Testis (tissue), 3 donors: ENCODE measurements around the gene ARMS2. TPM values are rescaled to one million over a fixed set of nuclear protein-coding genes. Genes with fewer than 3 reads are reported as not detected.

Source experiments
- DNase-seq: peaks from one replicate; pipeline ENCODE4 v3.0.0-alpha.2; 2019
- H3K27ac ChIP-seq, 2 donors: fragments of 200-600 bp; sonication (generic); one replicate each; pipeline ENCODE4 v1.5.1; 2019
- H3K27me3 ChIP-seq: fragments of 200-600 bp; sonication (generic); one replicate; pipeline ENCODE4 v1.5.1; 2019
- H3K36me3 ChIP-seq: fragments of 200-600 bp; sonication (generic); one replicate; pipeline ENCODE4 v1.5.1; 2017; ENCODE audit warnings: low read depth; ENCODE audit errors: missing control alignments
- H3K4me1 ChIP-seq: fragments of 200-600 bp; sonication (generic); one replicate; pipeline ENCODE4 v1.5.1; 2019
- H3K4me3 ChIP-seq, 2 donors: fragments of 200-600 bp; sonication (generic); one replicate each; pipeline ENCODE4 v1.5.1; 2017 to 2019
- H3K9me3 ChIP-seq: fragments of 200-600 bp; sonication (generic); one replicate; pipeline ENCODE4 v1.5.1; 2017
- CTCF ChIP-seq, 3 experiments: fragments of 450-650 bp in 2 of 3; fragments of 200-600 bp in 1 of 3; sonication (generic) in 1 of 3; IDR thresholded peaks; one replicate each; pipeline ENCODE4 v1.5.1; 2016 to 2019; ENCODE audit warnings: antibody characterized with exemption in 3 of 3, mild to moderate bottlenecking in 2 of 3, moderate library complexity in 1 of 3
- POLR2A ChIP-seq: fragments of 450-650 bp; IDR thresholded peaks from one replicate; pipeline ENCODE4 v1.6.1; 2017; ENCODE audit warnings: antibody characterized with exemption, mild to moderate bottlenecking, moderate library complexity
- WGBS, 2 donors: methylation state at CpG; one replicate each; pipeline ENCODE4 v1.1.5; 2018; 5-methylcytosine and 5-hydroxymethylcytosine counted together
- intact Hi-C: fragments of 100-400 bp; cut with DNase I; formaldehyde crosslinking; loops from one replicate; pipeline ENCODE4 v1.15.1; 2023; ENCODE audit warnings: low total_unique reads
- polyA plus RNA-seq: library from polyadenylated mRNA; stranded (reverse); fragments of 350-450 nt; fragmentation: Illumina TruSeq; extraction: RNeasy Lipid Tissue Mini Kit (QIAGEN cat#74804); gene quantifications from one replicate; pipeline ENCODE4 v1.2.3, GENCODE V29; 2014; ENCODE audit warnings: low read depth, low replicate concordance; ENCODE audit not compliant: insufficient read depth
- total RNA-seq, 2 donors: library from RNA; depleted of rRNA; stranded (reverse); fragments of >200 nt; gene quantifications; one replicate each; pipeline ENCODE4 v1.2.3, GENCODE V29; 2016

Gene ARMS2
- total and polyA plus RNA-seq, 3 donors from 2014 or later = 1.4 to 2.3 TPM; not detected in 1

GRCh38 chr10:122459561-122460273, 5.3 kb downstream of the ARMS2 start:
- Histone ChIP-seq H3K9me3 (no peaks in the 10 kb centered on the region), H3K4me3 (no peak overlapping the region), H3K27ac (no peak overlapping the region), H3K4me1 (peaks cover 8% of the 10 kb centered on the region), H3K27me3 (no peaks in the 10 kb centered on the region), H3K36me3 (no peaks in the 10 kb centered on the region)
- TF ChIP-seq CTCF (IDR thresholded peaks at IDR 0.05) (no peak), POLR2A (no peak)
- intact Hi-C loops = no loop called here
- DNase-seq = no peak
- WGBS, 2 donors = 36 to 43% methylated on average over 14 of the region's 14 CpGs

- Histone ChIP-seq H3K4me3 (peak overlapping the region; percentile 58 to 59), H3K9me3 (no peaks in the 10 kb centered on the region), H3K27me3 (no peaks in the 10 kb centered on the region), H3K27ac (peak overlapping the region; percentile 35 to 73), H3K36me3 (no peaks in the 10 kb centered on the region), H3K4me1 (peaks cover 8% of the 10 kb centered on the region)
- DNase-seq = no peak
- no peak for TF ChIP-seq POLR2A
- no peak for TF ChIP-seq CTCF (IDR thresholded peaks at IDR 0.05)
- 0 to 2% methylated on average over 12 to 40 of the region's 40 CpGs for WGBS, 2 donors
- intact Hi-C loops = no loop called here
Observed at GRCh38 chr10:122460891-122461293, 6.4 kb downstream of the ARMS2 start.

- 1% methylated on average over 56 of the region's 56 CpGs; no CpG with 5 or more reads in 1 of the 2 donors for WGBS, 2 donors
- intact Hi-C loops = no loop called here
Observed at GRCh38 chr10:122461367-122461728, 6.9 kb downstream of the ARMS2 start, which contains the start of gene HTRA1. TSS of gene HTRA1 (plus strand) at chr10:122461553. CDS start at chr10:122461653, 100 bp downstream.

GRCh38 chr10:122461729-122462532, 7.5 kb downstream of the ARMS2 start:
- peak overlapping the region; percentile 32 to 76 for H3K27ac ChIP-seq
- no peak for TF ChIP-seq CTCF (IDR thresholded peaks at IDR 0.05)
- no peak for TF ChIP-seq POLR2A
- peak; percentile 25 for DNase-seq
- H3K27me3 ChIP-seq = no peaks in the 10 kb centered on the region
- intact Hi-C loops = no loop called here
- H3K4me3 ChIP-seq = peak overlapping the region; percentile 59 to 63
- no peaks in the 10 kb centered on the region for H3K9me3 ChIP-seq
- H3K4me1 ChIP-seq = peaks cover 8% of the 10 kb centered on the region
- WGBS, 2 donors = 0 to 4% methylated on average over 34 to 71 of the region's 95 CpGs
- no peaks in the 10 kb centered on the region for H3K36me3 ChIP-seq

More at GRCh38 chr10:122461367-122461728, 6.9 kb downstream of the ARMS2 start, which contains the start of gene HTRA1:
- DNase-seq = peak; percentile 65
- Histone ChIP-seq H3K36me3 (no peaks in the 10 kb centered on the region), H3K4me1 (peaks cover 8% of the 10 kb centered on the region), H3K4me3 (peak within 1 kb of the TSS; percentile 59 to 63), H3K27ac (peak within 1 kb of the TSS; percentile 35 to 76), H3K9me3 (no peaks in the 10 kb centered on the region), H3K27me3 (no peaks in the 10 kb centered on the region)
- no peak for TF ChIP-seq POLR2A
- no peak for TF ChIP-seq CTCF (IDR thresholded peaks at IDR 0.05)
